GM20000 (cell line): ENCODE data around the gene CUL3.
A peak's percentile ranks its signal among the peaks of the same experiment; 100 is the strongest.
"Not testable (repeated sequence)": the region's sequence is repeated elsewhere in the genome, so short reads cannot be mapped to it uniquely, and the experiment has no call there.

Experiments used
- DNase-seq: peaks from one replicate; pipeline ENCODE4 v3.0.0; 2012; ENCODE audit warnings: low spot score
- CTCF ChIP-seq: IDR thresholded peaks from 2 replicates; pipeline ENCODE4 v1.5.1; 2012; ENCODE audit warnings: mild to moderate bottlenecking, control low read depth; ENCODE audit errors: extremely low read depth, missing control alignments

Gene CUL3

DNA sequence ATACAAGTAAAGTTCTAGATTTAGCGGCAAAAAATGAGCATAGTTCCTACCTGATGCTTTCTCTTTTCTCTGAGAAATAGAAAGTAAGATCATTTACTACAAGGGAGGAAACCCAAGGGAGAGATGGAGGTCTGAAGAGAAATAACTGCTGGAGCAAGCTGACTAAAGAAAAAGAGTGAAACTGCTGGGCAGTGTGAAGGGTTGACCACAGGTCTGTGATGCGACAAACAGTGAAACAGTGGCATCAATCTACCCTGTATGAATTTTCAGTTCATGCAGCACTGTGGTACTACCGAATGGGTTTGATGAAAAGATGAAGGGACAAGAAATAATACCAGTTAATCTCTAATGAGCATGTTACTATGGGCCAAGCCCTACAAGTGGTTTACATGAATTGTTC, 52.2 kb downstream of the CUL3 start:
- no peak for DNase-seq
- TF ChIP-seq CTCF: no peak

GRCh38 chr2:224532441-224532840, 52.7 kb downstream of the CUL3 start:
- TF ChIP-seq CTCF: no peak
- DNase-seq: no peak

GRCh38 chr2:224528171-224528570, 57.0 kb downstream of the CUL3 start:
- DNase-seq: no peak
- no peak for TF ChIP-seq CTCF

- no peak for TF ChIP-seq CTCF
- no peak for DNase-seq
Observed at GRCh38 chr2:224525774-224526173, 59.4 kb downstream of the CUL3 start.

- TF ChIP-seq CTCF: no peak
- DNase-seq: no peak
Observed at GRCh38 chr2:224524657-224525056, 60.5 kb downstream of the CUL3 start.

- DNase-seq: no peak
- no peak for TF ChIP-seq CTCF
Observed at GRCh38 chr2:224523626-224524577, 61.3 kb downstream of the CUL3 start.

DNA sequence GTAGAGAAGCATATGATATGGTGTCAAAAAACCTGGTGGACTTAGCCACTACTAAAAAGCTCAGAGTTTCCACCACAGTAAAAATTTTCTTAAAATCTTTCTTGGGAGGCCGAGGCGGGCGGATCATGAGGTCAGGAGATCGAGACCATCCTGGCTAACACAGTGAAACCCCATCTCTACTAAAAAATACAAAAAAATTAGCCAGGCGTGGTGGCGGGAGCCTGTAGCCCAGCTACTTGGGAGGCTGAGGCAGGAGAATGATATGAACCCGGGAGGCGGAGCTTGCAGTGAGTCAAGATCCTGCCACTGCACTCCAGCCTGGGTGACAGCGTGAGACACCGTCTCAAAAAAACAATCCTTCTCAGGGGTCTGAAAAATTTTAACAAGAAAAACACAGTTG, 62.7 kb downstream of the CUL3 start:
- DNase-seq: not testable (repeated sequence)

- no peak for TF ChIP-seq CTCF
- peak; percentile 19 for DNase-seq
Observed at GRCh38 chr2:224520064-224520463, 65.1 kb downstream of the CUL3 start.
